Measurements from ENCODE around the gene MTUS2. TPM values are rescaled to one million over a fixed set of nuclear protein-coding genes. Genes with fewer than 3 reads are reported as not detected.

Gene MTUS2
- total and polyA plus RNA-seq, 2 experiments from 2014 or later, result 0.27 to 0.38 TPM

GRCh38 chr13:29438769-29439168, 618.6 kb downstream of the MTUS2 start (continued):
- TF ChIP-seq EZH2 (IDR thresholded peaks at IDR 0.05; ENCODE audit: low read depth, unreplicated experiment), result no peak

- no peak overlapping the region for H3K4me3 Mint-ChIP-seq
- peaks cover 4% of the 10 kb centered on the region; the same call in 2 of the 3 replicates for H3K4me1 Mint-ChIP-seq
- no peaks in the 10 kb centered on the region for H3K79me2 ChIP-seq (replicated peaks; ENCODE audit: insufficient read depth)
- no peaks in the 10 kb centered on the region for H3K36me3 Mint-ChIP-seq (ENCODE audit: low read depth)
- H3K4me1 ChIP-seq (ENCODE audit: insufficient read depth), result peaks cover under 1% of the 10 kb centered on the region; the same call in 1 of the 2 replicates
- no peaks in the 10 kb centered on the region for H3K9me2 ChIP-seq (ENCODE audit: insufficient read depth)
- no peaks in the 10 kb centered on the region for H3K27me3 ChIP-seq (ENCODE audit: insufficient read depth)
- no peaks in the 10 kb centered on the region for H3K9me3 Mint-ChIP-seq
- TF ChIP-seq ZNF462 (CRISPR knock-in tag; IDR thresholded peaks at IDR 0.05) (no peak), CREB1 (CRISPR knock-in tag; IDR thresholded peaks at IDR 0.05; ENCODE audit: low read depth) (no peak), ZNF331 (CRISPR knock-in tag; IDR thresholded peaks at IDR 0.05; ENCODE audit: low read depth) (no peak), STAT1 (IDR thresholded peaks at IDR 0.05; ENCODE audit: unreplicated experiment) (no peak), REST (IDR thresholded peaks at IDR 0.05; ENCODE audit: unreplicated experiment) (no peak), CTCF (conservative IDR thresholded peaks at IDR 0.05; ENCODE audit: low read depth in 2 of 2) (no peak), ZNF114 (CRISPR knock-in tag; IDR thresholded peaks at IDR 0.05) (no peak), EZH2phosphoT487 (IDR thresholded peaks at IDR 0.05; ENCODE audit: unreplicated experiment) (no peak), POLR2AphosphoS5 (IDR thresholded peaks at IDR 0.05; ENCODE audit: low read depth) (no peak)
- H2AFZ ChIP-seq, result no peak overlapping the region
- no peaks in the 10 kb centered on the region for H3F3A ChIP-seq (replicated peaks; ENCODE audit: low read depth)
- H3K4me3 ChIP-seq, result no peak overlapping the region
- H3K27ac Mint-ChIP-seq, result no peak overlapping the region
- H3K27me3 Mint-ChIP-seq (ENCODE audit: insufficient read depth, low read depth, poor library complexity), result peaks cover 3% of the 10 kb centered on the region
- DNase-seq (ENCODE audit: low spot score), result no peak
- no peaks in the 10 kb centered on the region for H3K36me3 ChIP-seq (ENCODE audit: insufficient read depth)
- no peak overlapping the region for H3K27ac ChIP-seq (ENCODE audit: low read depth)
- no peaks in the 10 kb centered on the region for H4K20me1 ChIP-seq (replicated peaks; ENCODE audit: insufficient read depth)
- H3K4me2 ChIP-seq, result no peak overlapping the region
- no peak for ATAC-seq
Observed at GRCh38 chr13:29439601-29440388, 619.7 kb downstream of the MTUS2 start.
